HepG2 (cell line): ENCODE data around the gene RPS19. TPM values are rescaled to one million over a fixed set of nuclear protein-coding genes. Genes with fewer than 3 reads are reported as not detected.

Experiments
- ATAC-seq: fragments of 200-7000 bp; cut with Tn5 transposase; 3 replicates; pipeline ENCODE4 v1.9.1; 2020; ENCODE audit warnings: mild to moderate bottlenecking, moderate library complexity
- BruUV-seq: library from RNA; stranded (reverse); fragments of 400-500 nt; replicated peaks from 2 replicates; lab custom pipeline; 2021; lab: Mats Ljungman, UMichigan
- CTCF ChIA-PET: fragments of 300-600 bp; formaldehyde crosslinking; extraction: SDS; loops from one replicate; lab custom pipeline; 2021; ENCODE audit warnings: low total read pairs, inconsistent platforms, low intra/inter-chr PET ratio; lab: Yijun Ruan, JAX
- POLR2A ChIA-PET: fragments of 350-600 bp; sonication (Branson Sonifier 250); formaldehyde crosslinking; loops from one replicate; lab custom pipeline; 2020; ENCODE audit warnings: antibody characterized with exemption, inconsistent platforms; lab: Yijun Ruan, JAX
- DNase-seq: peaks from one replicate; pipeline ENCODE4 v3.0.0-alpha.2; 2015; ENCODE audit warnings: low spot score
- FAIRE-seq: peaks from 3 replicates; lab custom pipeline; 2011; peaks lifted over from hg19 to GRCh38; lab: Jason Lieb, UNC
- H2AFZ ChIP-seq: one replicate; pipeline ENCODE4 v1.6.1; 2011; ENCODE audit warnings: low read length, inconsistent platforms
- H3K27ac ChIP-seq: fragments of 300-600 bp; 3 replicates; pipeline ENCODE4 v1.8.0; 2011; ENCODE audit warnings: mixed run types, mild to moderate bottlenecking, mixed read lengths, low read length, inconsistent platforms; ENCODE audit not compliant: insufficient read depth; ENCODE audit errors: extremely low read length
- H3K27me3 ChIP-seq, 2 experiments: fragments of 200-600 bp in 1 of 2; 2 replicates in 1 of 2; 3 replicates in 1 of 2; pipeline versions ENCODE4 v1.6.0 to v1.8.0; 2011; ENCODE audit warnings: low read length in 2 of 2, mild to moderate bottlenecking in 2 of 2, moderate library complexity in 2 of 2, inconsistent platforms in 1 of 2; ENCODE audit not compliant: insufficient read depth in 2 of 2, control insufficient read depth in 1 of 2
- H3K36me3 ChIP-seq, 2 experiments: fragments of 200-600 bp in 1 of 2; replicated peaks in 1 of 2; 2 replicates in 1 of 2; 3 replicates in 1 of 2; pipeline versions ENCODE4 v1.5.1 to v1.8.0; 2011; ENCODE audit warnings: low read length in 2 of 2, inconsistent platforms in 1 of 2; ENCODE audit not compliant: insufficient read depth in 2 of 2, control insufficient read depth in 1 of 2
- H3K4me1 ChIP-seq: 2 replicates; pipeline ENCODE4 v1.5.1; 2012; ENCODE audit warnings: low read length, inconsistent platforms; ENCODE audit not compliant: insufficient read depth
- H3K4me2 ChIP-seq: 2 replicates; pipeline ENCODE4 v1.6.0; 2011; ENCODE audit warnings: low read depth, low read length, inconsistent platforms
- H3K4me3 ChIP-seq, 3 experiments: fragments of 200-600 bp in 1 of 3; sonication (generic), shearing (Covaris generic) in 1 of 3; replicated peaks in 1 of 3; 2 replicates each; pipeline ENCODE4 v1.5.1; 2011 to 2016; ENCODE audit warnings: low read length in 3 of 3, inconsistent platforms in 2 of 3, low read depth in 2 of 3, mild to moderate bottlenecking in 2 of 3, control low read depth in 1 of 3, mixed read lengths in 1 of 3; ENCODE audit not compliant: insufficient read depth in 1 of 3
- H3K79me2 ChIP-seq: one replicate; pipeline ENCODE4 v1.6.1; 2011; ENCODE audit warnings: low read length, inconsistent platforms; ENCODE audit not compliant: insufficient read depth
- H3K9ac ChIP-seq: 2 replicates; pipeline ENCODE4 v1.6.0; 2011; ENCODE audit warnings: mild to moderate bottlenecking, low read depth, low read length, inconsistent platforms; ENCODE audit not compliant: insufficient read depth
- H3K9me3 ChIP-seq: 2 replicates; pipeline ENCODE4 v1.5.1; 2012; ENCODE audit warnings: mild to moderate bottlenecking, low read length
- H4K20me1 ChIP-seq: 2 replicates; pipeline ENCODE4 v1.6.0; 2011; ENCODE audit warnings: inconsistent platforms, mild to moderate bottlenecking, low read length, moderate library complexity; ENCODE audit not compliant: insufficient read depth
- CREM ChIP-seq, 2 experiments: sonication (generic) in 1 of 2; formaldehyde crosslinking in 1 of 2; IDR thresholded peaks; 2 replicates each; pipeline versions ENCODE4 v1.4.0 to v1.6.1; 2016 to 2020; ENCODE audit warnings: antibody characterized with exemption in 1 of 2, mild to moderate bottlenecking in 1 of 2, missing genetic modification reagents in 1 of 2
- GABPA ChIP-seq, 2 experiments: IDR thresholded peaks; 2 replicates each; pipeline ENCODE4 v1.6.1; 2011 to 2016; ENCODE audit warnings: low read depth in 2 of 2, low read length in 1 of 2, missing biosample characterization in 1 of 2, missing genetic modification characterization in 1 of 2
- GATA4 ChIP-seq: sonication (generic); IDR thresholded peaks from 2 replicates; pipeline ENCODE4 v1.6.1; 2016; ENCODE audit warnings: antibody characterized with exemption, low read depth, borderline replicate concordance
- HDAC1 ChIP-seq: sonication (generic); formaldehyde crosslinking; IDR thresholded peaks from 2 replicates; pipeline ENCODE4 v1.5.1; 2020; ENCODE audit warnings: mild to moderate bottlenecking, missing genetic modification reagents
- HNRNPL ChIP-seq: fragments of 200-400 bp; formaldehyde crosslinking; IDR thresholded peaks from 2 replicates; pipeline ENCODE4 v1.6.1; 2017; ENCODE audit warnings: mild to moderate bottlenecking, low read depth, low read length
- HOMEZ ChIP-seq: IDR thresholded peaks from 2 replicates; pipeline ENCODE4 v1.6.1; 2016; ENCODE audit warnings: low read depth
- KAT7 ChIP-seq: IDR thresholded peaks from 2 replicates; pipeline ENCODE4 v1.6.1; 2018; ENCODE audit warnings: borderline replicate concordance, missing compliant biosample characterization
- SUZ12 ChIP-seq: fragments of 150-350 bp; IDR thresholded peaks from 2 replicates; pipeline ENCODE4 v1.6.1; 2014; ENCODE audit warnings: low read depth, low read length
- TBX3 ChIP-seq: fragments of 450-650 bp; IDR thresholded peaks from 2 replicates; pipeline ENCODE4 v1.6.1; 2017; ENCODE audit warnings: antibody characterized with exemption, mild to moderate bottlenecking, inconsistent platforms, borderline replicate concordance
- ZFP41 ChIP-seq: sonication (generic); formaldehyde crosslinking; IDR thresholded peaks from 2 replicates; pipeline ENCODE4 v1.4.0; 2020; ENCODE audit warnings: mild to moderate bottlenecking, missing genetic modification reagents, borderline replicate concordance
- ZNF225 ChIP-seq: sonication (generic); formaldehyde crosslinking; IDR thresholded peaks from 2 replicates; pipeline ENCODE4 v1.4.0; 2020; ENCODE audit warnings: mild to moderate bottlenecking, missing genetic modification reagents
- ZNF264 ChIP-seq: sonication (generic); formaldehyde crosslinking; IDR thresholded peaks from 2 replicates; pipeline ENCODE4 v1.4.0; 2020; ENCODE audit warnings: missing genetic modification reagents
- ZNF30 ChIP-seq: sonication (generic); formaldehyde crosslinking; IDR thresholded peaks from 2 replicates; pipeline ENCODE4 v1.5.0; 2020; ENCODE audit warnings: mild to moderate bottlenecking, missing genetic modification reagents
- ZNF343 ChIP-seq: sonication (generic); formaldehyde crosslinking; IDR thresholded peaks from 2 replicates; pipeline ENCODE4 v1.4.0; 2020; ENCODE audit warnings: mild to moderate bottlenecking, missing genetic modification reagents
- ZNF383 ChIP-seq: sonication (generic); formaldehyde crosslinking; IDR thresholded peaks from 2 replicates; pipeline ENCODE4 v1.4.0; 2020; ENCODE audit warnings: missing genetic modification reagents, mild to moderate bottlenecking, borderline replicate concordance
- ZNF577 ChIP-seq: sonication (generic); formaldehyde crosslinking; IDR thresholded peaks from 2 replicates; pipeline ENCODE4 v1.4.0; 2020; ENCODE audit warnings: mild to moderate bottlenecking, low read depth, missing genetic modification reagents, borderline replicate concordance
- WGBS: methylation state at CpG from one replicate; pipeline ENCODE4 v1.1.6; 2017; ENCODE audit warnings: low lambda C conversion rate; 5-methylcytosine and 5-hydroxymethylcytosine counted together
- in situ Hi-C: cut with HindIII; loops from 2 replicates; pipeline ENCODE4 v1.10.0; 2017; ENCODE audit warnings: low pct_unique_long_range_greater_than_20kb; ENCODE audit not compliant: extremely low pct_ligation_motif_present
- intact Hi-C: fragments of 100-400 bp; cut with micrococcal nuclease; formaldehyde crosslinking; loops from one replicate; pipeline ENCODE4 v1.10.0; 2022; ENCODE audit not compliant: unreplicated experiment
- polyA plus RNA-seq, 8 experiments: library from polyadenylated mRNA; depleted of rRNA in 3 of 8; stranded (reverse) in 7 of 8; unstranded in 1 of 8; fragments of >200 nt; fragmentation: Illumina TruSeq in 4 of 8; extraction: Trizol in 4 of 8; gene quantifications; 2 replicates each; pipeline versions ENCODE4 v1.2.1 to v1.2.3, GENCODE V29; 2011 to 2016; ENCODE audit warnings: low read depth in 4 of 8, missing spikeins in 1 of 8, mixed read lengths in 1 of 8; ENCODE audit not compliant: insufficient read depth in 1 of 8
- total RNA-seq, 5 experiments: library from RNA; depleted of rRNA; stranded (reverse); fragments of >200 nt; fragmentation: Illumina TruSeq; extraction: Trizol; gene quantifications; 2 replicates each; pipeline ENCODE4 v1.2.3, GENCODE V29; 2016; ENCODE audit warnings: low read depth in 1 of 5
- TF ChIP-seq, protein P1 (sequence below): sonication (generic); formaldehyde crosslinking; IDR thresholded peaks from 2 replicates; pipeline ENCODE4 v1.5.0; 2020; ENCODE audit warnings: missing genetic modification reagents, mild to moderate bottlenecking, borderline replicate concordance
- TF ChIP-seq, protein P2 (sequence below), 2 experiments: fragments of 450-650 bp in 1 of 2; sonication (generic) in 1 of 2; formaldehyde crosslinking; IDR thresholded peaks; 2 replicates each; pipeline versions ENCODE4 v1.5.0 to v1.8.0; 2020 to 2022; ENCODE audit warnings: mild to moderate bottlenecking in 1 of 2, missing genetic modification reagents in 1 of 2

The RPS19 gene
- total and polyA plus RNA-seq, 2 of the 13 experiments (the other 11 are each of a cell fraction or from before 2014, with no cell fraction given), result 1,983 to 4,758 TPM

DNA sequence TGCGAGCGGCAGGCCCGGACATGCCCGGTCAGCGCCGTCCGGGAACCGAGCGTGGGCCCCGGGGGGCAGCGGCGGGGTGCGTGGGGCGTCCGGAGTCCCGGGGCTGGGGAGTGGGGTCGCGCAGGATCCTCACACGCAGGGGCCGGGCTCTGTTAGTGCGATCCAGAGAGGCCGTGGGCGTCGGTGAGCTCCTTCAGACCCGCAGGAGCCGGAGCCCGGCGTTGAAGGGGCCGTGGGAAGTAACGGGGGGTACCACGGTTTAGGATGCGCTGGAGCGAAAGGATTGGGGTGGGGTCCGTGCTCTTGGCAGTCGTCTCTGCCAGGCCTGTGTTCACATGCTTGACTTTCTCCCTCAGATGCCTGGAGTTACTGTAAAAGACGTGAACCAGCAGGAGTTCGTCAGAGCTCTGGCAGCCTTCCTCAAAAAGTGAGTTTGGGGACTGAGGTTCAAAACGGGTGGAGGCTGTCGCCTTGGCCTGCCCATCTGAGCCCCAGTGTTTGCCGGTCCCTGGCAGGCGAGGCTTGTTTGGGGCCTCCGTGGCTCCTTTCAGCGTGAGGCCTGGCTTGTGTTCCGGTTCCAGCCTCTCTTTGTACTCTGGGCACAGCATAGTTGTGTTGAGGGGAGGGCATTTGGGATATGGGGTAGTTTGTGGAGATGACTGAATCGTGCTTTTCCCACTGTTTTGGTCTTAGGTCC lies 512 bp downstream of the RPS19 start (continued):
- TF ChIP-seq, protein P1, sequence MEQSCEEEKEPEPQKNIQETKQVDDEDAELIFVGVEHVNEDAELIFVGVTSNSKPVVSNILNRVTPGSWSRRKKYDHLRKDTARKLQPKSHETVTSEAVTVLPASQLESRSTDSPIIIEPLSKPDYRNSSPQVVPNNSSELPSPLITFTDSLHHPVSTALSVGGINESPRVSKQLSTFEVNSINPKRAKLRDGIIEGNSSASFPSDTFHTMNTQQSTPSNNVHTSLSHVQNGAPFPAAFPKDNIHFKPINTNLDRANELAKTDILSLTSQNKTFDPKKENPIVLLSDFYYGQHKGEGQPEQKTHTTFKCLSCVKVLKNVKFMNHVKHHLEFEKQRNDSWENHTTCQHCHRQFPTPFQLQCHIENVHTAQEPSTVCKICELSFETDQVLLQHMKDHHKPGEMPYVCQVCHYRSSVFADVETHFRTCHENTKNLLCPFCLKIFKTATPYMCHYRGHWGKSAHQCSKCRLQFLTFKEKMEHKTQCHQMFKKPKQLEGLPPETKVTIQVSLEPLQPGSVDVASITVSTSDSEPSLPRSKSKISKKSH (CRISPR knock-in tag), result no peak
- TF ChIP-seq ZNF264 (CRISPR knock-in tag) (no peak), TBX3 (no peak), GABPA (IDR thresholded peaks at IDR 0.05; ENCODE audit: low read depth, low read length) (no peak), GABPA (CRISPR knock-in tag; IDR thresholded peaks at IDR 0.05; ENCODE audit: low read depth) (no peak), ZNF383 (no peak), GATA4 (no peak), HDAC1 (CRISPR knock-in tag) (no peak)

GRCh38 chr19:41861116-41861768 lies 1.2 kb downstream of the RPS19 start:
- Histone ChIP-seq H2AFZ (no peak overlapping the region), H3K9me3 (no peaks in the 10 kb centered on the region), H3K36me3 (peaks cover 24 to 49% of the 10 kb centered on the region in 2 experiments), H3K27ac (peak overlapping the region; percentile 84), H3K4me3 (peak overlapping the region; percentile 85 to 99 (median 95)), H4K20me1 (peaks cover 51% of the 10 kb centered on the region), H3K9ac (peak overlapping the region; percentile 99), H3K79me2 (peaks cover 58% of the 10 kb centered on the region), H3K4me1 (peaks cover 56% of the 10 kb centered on the region), H3K4me2 (peak overlapping the region; percentile 87), H3K27me3 (peaks cover 0 to 4% of the 10 kb centered on the region in 2 experiments; a peak in 1 of 5 replicates)
- WGBS, result 22% methylated on average over 4 of the region's 9 CpGs
- in situ Hi-C loops, result no loop called here
- CTCF ChIA-PET, result no interaction called here
- intact Hi-C loops, result no loop called here
- DNase-seq (no peak), ATAC-seq (no peak), FAIRE-seq (peak; percentile 4)
- POLR2A ChIA-PET, result interaction anchor here (1.4 to 3.6 kb wide), 6 partner anchors 10 to 422 kb away, joined by 3 to 72 read pairs (median 24); partner anchors contain the start of genes DMAC2 and RABAC1
- BruUV-seq, result TSS peak; percentile 51
- TF ChIP-seq ZNF577 (CRISPR knock-in tag) (no peak), HNRNPL (0 out of 2 replicates have a peak, but pooled peaks have one; percentile 1), CREM (IDR thresholded peaks at IDR 0.05) (no peak), CREM (CRISPR knock-in tag; IDR thresholded peaks at IDR 0.05) (no peak), ZFP41 (CRISPR knock-in tag) (no peak), HOMEZ (CRISPR knock-in tag) (no peak), KAT7 (CRISPR knock-in tag) (0 out of 2 replicates have a peak, but pooled peaks have one; percentile 14), SUZ12 (no peak), ZNF30 (CRISPR knock-in tag) (no peak), ZNF225 (CRISPR knock-in tag) (peak; percentile 7; the same call in 1 of the 2 replicates), ZNF343 (CRISPR knock-in tag) (0 out of 2 replicates have a peak, but pooled peaks have one; percentile 34)
- TF ChIP-seq, protein P2, sequence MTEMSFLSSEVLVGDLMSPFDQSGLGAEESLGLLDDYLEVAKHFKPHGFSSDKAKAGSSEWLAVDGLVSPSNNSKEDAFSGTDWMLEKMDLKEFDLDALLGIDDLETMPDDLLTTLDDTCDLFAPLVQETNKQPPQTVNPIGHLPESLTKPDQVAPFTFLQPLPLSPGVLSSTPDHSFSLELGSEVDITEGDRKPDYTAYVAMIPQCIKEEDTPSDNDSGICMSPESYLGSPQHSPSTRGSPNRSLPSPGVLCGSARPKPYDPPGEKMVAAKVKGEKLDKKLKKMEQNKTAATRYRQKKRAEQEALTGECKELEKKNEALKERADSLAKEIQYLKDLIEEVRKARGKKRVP (CRISPR knock-in tag; IDR thresholded peaks at IDR 0.05), result 0 out of 4 replicates have a peak, but pooled peaks of 1 of the 2 experiments have one; percentile 6
